GM21390 (cell line): ENCODE results near the gene SLC15A5.

Source experiments
- ATAC-seq: cut with Tn5 transposase; IDR thresholded peaks from one replicate; pipeline ENCODE4 v1.9.1; 2021; ENCODE audit not compliant: unreplicated experiment

Gene SLC15A5

DNA sequence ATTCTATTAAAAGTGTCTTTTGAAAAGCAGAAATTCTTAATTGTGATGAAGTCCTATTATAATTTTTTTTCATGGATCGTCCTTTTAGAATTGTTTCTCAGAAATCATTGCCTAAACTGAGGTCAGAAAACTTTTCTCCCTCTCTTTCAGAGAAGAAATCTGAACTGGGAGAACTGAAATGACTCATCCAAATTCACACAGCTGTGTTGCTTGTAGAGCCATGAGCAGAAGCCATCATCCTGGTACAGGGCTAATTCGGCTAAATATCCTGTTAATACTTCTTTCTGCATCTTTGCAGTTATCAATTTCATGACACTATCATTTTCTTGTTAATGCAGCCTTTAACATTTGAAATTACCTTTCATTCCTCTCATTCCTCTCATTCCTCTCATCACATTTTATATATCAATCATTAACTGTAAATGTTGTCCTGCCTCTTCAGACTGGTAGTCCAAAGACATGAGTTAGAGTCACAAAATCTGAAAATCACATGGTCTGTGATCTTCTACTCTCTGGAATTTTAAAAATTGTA, 15.5 kb downstream of the SLC15A5 start:
- no peak for ATAC-seq

DNA sequence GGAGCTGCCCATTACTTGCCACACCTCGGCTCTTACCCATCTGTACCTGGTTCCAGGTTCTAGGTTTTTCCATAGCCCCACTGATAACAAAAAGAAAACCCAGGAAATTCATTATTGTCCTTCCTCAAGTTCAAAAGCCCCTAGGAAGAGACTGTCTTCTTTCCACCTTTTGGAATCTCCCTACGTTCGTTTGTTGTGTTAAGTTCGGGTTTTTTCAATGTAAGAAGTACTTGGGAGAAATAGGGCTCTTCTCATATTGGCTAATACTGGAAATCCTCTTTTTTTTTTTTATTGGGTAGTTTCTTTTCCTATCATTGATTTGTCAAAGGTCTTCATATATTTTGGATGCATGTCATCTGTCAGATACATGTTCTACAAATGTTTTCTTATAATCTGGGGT, 17.3 kb downstream of the SLC15A5 start:
- no peak for ATAC-seq

DNA sequence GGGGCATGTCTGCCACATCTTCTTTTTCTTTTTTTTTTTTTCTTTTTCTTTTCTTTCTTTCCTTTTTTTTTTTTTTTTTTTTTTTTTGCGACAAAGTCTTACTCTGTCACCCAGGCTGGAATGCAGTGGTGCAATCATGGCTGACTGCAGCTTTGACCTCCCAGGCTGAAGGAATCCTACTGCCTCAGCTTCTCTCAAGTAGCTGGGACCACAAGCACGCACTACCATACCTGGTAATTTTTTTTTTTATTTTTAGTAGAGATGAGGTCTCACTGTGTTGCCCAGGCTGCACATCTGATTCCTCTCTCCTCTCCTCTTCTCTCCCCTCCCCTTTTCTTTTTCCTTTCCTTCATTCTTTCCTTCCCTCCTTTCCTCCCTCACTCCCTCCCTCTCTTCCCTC, 18.5 kb downstream of the SLC15A5 start:
- ATAC-seq: no peak

- no peak for ATAC-seq
Measured at GRCh38 chr12:16246264-16246663, 31.2 kb downstream of the SLC15A5 start.

DNA sequence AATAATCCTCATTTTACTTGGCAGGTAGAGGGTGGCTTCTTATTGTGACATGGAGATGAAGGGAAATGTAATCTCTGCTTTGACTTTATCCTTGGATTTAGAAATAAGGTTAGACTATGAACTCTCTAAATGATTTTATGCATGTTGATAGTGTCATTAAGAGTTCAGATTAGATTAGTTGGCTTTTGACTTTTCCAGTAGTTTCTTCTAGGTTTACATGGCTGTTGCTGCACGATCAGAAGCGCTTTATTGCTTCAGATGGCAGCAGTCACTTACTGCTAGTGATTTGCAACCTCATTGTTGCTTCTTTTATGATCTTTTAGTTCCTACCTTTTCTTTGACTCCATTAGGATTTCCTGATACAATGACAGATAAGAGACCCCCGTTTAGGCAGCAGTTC, 32.3 kb downstream of the SLC15A5 start:
- ATAC-seq: no peak

DNA sequence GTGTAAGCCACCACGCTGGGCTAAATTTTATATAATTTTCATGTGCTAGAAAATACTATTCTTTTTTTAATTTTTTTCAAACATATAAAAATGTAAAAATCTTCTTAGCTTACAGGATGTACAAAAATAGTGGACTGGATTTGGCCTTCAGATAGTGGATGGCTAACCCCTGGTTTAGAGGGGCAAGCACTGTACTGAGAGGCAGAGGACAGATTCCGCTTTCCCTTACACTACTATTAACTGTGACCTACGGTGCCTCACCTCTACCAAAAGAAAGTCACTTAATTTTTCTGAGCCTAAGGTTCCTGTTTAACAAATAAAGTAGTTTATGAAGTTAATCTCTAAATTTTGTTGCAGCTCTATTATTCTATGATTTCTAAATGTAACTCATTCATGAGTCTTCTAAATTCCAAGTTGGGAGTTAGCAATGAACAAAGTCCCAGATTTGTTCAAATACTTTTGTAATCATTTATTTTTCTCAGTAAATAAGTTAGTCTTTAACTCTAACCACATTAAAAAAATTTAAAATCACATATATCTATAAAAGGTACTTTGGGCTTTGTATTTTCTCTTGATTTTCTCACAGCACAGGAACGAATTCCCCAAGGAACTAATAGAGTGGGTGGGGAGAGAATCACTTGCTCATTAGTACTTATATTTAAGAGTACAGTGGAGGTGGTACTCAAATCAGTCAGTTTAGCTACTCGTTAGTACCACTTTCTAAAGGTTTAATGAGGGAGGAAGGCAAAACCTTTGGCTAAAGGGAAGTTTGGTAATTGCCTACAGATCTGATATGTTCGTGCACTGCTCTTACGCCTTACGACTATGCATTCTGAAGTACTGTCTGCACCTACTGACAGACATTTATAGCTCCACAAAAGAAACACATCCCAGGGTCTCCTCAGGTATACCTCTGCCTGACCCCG, 33.7 kb downstream of the SLC15A5 start:
- no peak for ATAC-seq

- ATAC-seq: no peak
Measured at GRCh38 chr12:16241346-16241745, 36.1 kb downstream of the SLC15A5 start.

- ATAC-seq: no peak
Measured at GRCh38 chr12:16238661-16239060, 38.8 kb downstream of the SLC15A5 start.

DNA sequence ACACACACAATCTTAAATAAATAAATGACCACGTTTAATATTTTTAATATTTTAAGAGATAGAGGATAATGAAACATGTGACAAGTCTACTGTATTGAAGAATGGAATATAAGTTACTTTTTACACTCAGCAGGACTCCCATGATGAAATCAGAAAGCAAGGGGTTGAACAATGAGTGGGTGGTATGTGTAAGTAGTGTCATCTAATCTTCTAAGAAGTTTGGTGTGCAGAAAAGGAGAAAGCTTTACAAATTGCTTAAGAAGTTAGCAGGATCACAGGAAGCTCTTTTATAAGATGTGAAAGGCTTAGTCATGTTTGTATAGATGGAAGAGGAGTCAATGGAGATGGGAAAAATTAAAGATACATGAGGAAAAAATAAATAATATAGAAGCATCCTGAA, 47.8 kb downstream of the SLC15A5 start:
- ATAC-seq: no peak

- peak; percentile 77 for ATAC-seq
Measured at GRCh38 chr12:16228067-16228466, 49.4 kb downstream of the SLC15A5 start.

DNA sequence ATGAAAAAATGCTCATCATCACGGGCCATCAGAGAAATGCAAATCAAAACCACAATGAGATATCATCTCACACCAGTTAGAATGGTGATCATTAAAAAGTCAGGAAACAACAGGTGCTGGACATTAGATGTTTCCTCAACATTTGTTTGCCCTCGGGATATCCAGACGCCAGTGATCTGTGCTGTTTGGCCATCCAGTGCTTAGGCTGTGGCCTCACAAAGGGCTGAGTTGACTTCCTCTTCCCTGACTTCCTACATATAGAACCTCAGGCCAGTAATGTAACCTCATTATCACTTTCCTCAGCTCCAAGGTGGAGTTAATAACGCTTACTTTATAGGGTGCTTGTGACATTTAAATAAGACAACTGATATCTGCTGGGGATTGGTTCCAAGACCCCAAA, 51.8 kb downstream of the SLC15A5 start:
- no peak for ATAC-seq

DNA sequence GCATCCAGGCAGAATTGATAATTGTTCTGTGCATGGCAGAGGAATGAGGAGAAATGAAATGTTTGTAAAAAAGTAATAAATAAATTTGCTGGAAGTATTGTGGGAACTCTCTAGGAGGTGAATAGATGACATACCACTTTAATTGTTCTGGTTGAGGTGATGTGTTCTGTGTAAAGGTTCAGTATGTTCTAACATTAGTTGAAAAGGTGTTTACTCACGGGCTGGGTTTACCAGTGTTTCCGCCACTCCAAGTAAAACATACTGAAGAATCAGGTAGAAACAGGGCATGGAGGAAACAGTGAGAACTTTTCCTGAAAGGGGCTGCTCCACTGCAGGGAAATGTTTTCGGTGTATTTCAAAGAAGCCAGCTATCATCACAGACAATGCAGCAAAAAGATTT, 53.3 kb downstream of the SLC15A5 start:
- ATAC-seq: no peak

GRCh38 chr12:16221776-16222175, 55.7 kb downstream of the SLC15A5 start:
- no peak for ATAC-seq

DNA sequence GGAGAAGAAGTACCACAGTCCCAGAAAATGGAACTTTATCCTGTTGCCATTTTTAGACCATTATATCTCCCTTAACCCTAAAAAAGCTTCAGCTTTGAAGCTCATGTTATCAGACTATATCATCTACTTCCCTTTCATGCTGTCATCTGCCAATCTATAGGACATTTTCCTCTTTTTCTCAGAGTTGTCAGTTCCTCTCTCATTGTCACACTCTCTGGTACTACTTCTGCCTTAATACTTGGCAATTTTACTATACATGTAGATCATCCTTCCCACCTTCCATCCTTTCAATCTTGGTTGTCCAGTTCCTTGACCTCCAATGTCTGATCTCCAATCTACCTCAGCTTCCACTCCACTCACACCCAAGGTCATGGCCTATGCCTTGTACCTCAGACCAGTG, 57.4 kb downstream of the SLC15A5 start:
- ATAC-seq: no peak

DNA sequence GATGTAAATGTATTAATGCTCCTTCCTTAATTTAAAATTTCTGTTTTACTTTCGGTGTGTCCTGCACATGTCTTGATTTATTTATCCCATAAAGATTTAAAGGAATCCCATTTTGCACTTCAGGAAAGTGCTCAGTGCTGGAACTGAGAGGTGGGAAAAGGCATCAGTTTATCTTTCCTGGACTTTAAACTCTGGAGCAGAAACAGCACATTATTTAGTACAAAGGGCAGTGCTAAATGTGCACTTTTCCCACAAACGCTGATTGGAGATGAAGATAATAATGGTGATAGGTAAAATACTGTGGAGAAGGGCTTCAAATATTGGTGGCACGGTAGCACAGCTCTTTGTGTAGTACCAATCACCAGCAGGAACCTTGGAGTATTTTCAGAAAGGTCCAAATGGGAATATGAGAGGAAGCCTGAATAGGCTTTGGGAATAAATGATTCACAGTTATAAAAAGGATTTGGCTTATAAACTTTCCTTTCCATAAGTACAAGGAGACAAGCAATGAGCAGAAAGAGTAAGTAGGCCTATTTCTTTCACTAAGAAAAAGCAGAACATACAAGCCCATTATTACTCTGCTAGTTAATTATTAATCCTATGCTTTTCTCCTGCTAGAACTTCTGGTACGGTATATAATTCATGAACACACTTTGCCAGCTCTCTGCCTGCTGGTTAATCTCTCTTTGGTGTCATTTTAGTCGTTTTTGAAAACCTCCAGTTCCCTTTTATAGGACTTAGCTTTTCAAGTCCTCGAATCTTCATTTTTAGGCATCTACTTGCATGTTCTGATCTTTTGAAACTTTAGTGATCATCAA, 58.3 kb downstream of the SLC15A5 start:
- ATAC-seq: no peak

- no peak for ATAC-seq
Measured at GRCh38 chr12:16218234-16218633, 59.3 kb downstream of the SLC15A5 start.

DNA sequence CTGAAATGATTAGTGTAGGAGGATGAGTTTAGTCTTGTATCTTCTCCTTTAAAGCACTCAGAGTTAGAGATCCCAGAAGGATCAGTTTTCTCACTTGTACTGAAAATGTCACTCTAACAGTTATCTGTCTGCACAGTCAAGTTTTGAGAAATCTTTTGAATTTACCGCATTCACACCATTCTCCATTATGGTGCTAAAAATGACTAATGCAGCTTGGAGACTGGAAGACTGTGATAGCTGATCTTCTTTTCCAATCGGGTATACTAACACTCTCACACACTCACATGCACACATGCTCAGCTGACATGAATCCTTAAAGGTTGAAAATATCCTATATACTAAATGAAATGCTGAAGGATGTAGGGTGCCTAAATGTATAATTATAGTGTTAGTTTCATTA, 65.8 kb downstream of the SLC15A5 start:
- no peak for ATAC-seq

DNA sequence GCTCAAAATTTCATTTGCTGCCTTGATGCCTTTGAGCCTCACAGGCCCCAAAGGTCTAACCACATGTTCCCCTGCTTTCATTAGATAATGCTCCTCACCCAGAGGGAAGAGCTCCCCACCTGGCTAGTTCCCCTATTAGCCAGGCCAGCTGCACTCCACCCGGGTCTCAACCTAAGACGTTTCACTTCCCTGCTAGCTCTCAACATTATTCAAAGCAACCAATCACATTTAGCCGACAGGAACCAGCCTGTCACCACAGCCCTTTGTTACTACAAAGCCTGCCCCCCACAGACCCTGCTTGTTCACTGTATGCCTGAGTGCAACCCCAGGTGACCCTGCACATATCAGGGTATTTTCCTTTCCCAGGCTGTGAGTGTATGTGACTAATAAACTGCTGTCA, 78.6 kb downstream of the SLC15A5 start:
- ATAC-seq: peak; percentile 96

GRCh38 chr12:16197600-16197999, 79.9 kb downstream of the SLC15A5 start:
- ATAC-seq: no peak

- no peak for ATAC-seq
Measured at GRCh38 chr12:16189849-16190248, 87.6 kb downstream of the SLC15A5 start.

- no peak for ATAC-seq
Measured at GRCh38 chr12:16187660-16188059, 89.8 kb downstream of the SLC15A5 start.

GRCh38 chr12:16184681-16185080, 92.8 kb downstream of the SLC15A5 start:
- no peak for ATAC-seq
